ENCODE data around the gene PBX1.

Gene PBX1

GRCh38 chr1:164692420-164692819 lies 133.4 kb downstream of the PBX1 start:
- no peak overlapping the region for H3K4me3 ChIP-seq (ENCODE audit: low read depth, low read length)
- in situ Hi-C loops (cut with HindIII; ENCODE audit: low sequenced_read_pairs) = no loop called here

GRCh38 chr1:164693564-164694359 lies 134.8 kb downstream of the PBX1 start:
- no peak for DNase-seq (ENCODE audit: low read depth)
- in situ Hi-C loops (cut with HindIII; ENCODE audit: low sequenced_read_pairs) = no loop called here
- no peak overlapping the region for H3K4me3 ChIP-seq (ENCODE audit: low read depth, low read length)
- TF ChIP-seq, protein P1, sequence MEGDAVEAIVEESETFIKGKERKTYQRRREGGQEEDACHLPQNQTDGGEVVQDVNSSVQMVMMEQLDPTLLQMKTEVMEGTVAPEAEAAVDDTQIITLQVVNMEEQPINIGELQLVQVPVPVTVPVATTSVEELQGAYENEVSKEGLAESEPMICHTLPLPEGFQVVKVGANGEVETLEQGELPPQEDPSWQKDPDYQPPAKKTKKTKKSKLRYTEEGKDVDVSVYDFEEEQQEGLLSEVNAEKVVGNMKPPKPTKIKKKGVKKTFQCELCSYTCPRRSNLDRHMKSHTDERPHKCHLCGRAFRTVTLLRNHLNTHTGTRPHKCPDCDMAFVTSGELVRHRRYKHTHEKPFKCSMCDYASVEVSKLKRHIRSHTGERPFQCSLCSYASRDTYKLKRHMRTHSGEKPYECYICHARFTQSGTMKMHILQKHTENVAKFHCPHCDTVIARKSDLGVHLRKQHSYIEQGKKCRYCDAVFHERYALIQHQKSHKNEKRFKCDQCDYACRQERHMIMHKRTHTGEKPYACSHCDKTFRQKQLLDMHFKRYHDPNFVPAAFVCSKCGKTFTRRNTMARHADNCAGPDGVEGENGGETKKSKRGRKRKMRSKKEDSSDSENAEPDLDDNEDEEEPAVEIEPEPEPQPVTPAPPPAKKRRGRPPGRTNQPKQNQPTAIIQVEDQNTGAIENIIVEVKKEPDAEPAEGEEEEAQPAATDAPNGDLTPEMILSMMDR (IDR thresholded peaks at IDR 0.05; ENCODE audit: low read depth, low read length, missing control alignments) = no peak

More at GRCh38 chr1:164692420-164692819, 133.4 kb downstream of the PBX1 start:
- TF ChIP-seq, protein P1 (IDR thresholded peaks at IDR 0.05; ENCODE audit: low read depth, low read length, missing control alignments) = no peak
- no peak for DNase-seq (ENCODE audit: low read depth)

DNA sequence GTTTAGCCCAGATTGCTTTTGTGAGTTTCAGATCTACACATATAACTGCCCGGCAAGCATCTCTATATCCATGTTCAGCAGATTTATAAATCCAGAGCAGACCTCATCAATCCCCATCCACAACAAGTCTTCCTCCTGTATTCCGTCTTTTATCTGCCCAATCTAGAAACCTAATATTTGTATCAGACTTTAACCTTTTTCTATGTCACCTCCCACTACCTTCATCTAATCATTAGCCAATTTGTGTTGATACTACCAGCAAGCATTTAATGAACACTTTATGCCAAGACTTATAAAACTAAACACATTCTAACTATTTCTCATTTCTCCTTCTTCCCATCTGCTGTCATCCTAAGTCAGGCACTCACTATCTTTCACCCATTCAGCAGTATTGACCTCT lies 135.5 kb downstream of the PBX1 start:
- no peak overlapping the region for H3K4me3 ChIP-seq (ENCODE audit: low read depth, low read length)
- DNase-seq (ENCODE audit: low read depth) = no peak
- TF ChIP-seq, protein P1 (IDR thresholded peaks at IDR 0.05; ENCODE audit: low read depth, low read length, missing control alignments) = no peak
- in situ Hi-C loops (cut with HindIII; ENCODE audit: low sequenced_read_pairs) = no loop called here

GRCh38 chr1:164695956-164696665 lies 137.1 kb downstream of the PBX1 start:
- in situ Hi-C loops (cut with HindIII; ENCODE audit: low sequenced_read_pairs) = no loop called here
- DNase-seq (ENCODE audit: low read depth) = no peak
- TF ChIP-seq, protein P1 (IDR thresholded peaks at IDR 0.05; ENCODE audit: low read depth, low read length, missing control alignments) = no peak
- no peak overlapping the region for H3K4me3 ChIP-seq (ENCODE audit: low read depth, low read length)

- no peak for DNase-seq (ENCODE audit: low read depth)
- in situ Hi-C loops (cut with HindIII; ENCODE audit: low sequenced_read_pairs) = no loop called here
- TF ChIP-seq, protein P1 (IDR thresholded peaks at IDR 0.05; ENCODE audit: low read depth, low read length, missing control alignments) = no peak
- no peak overlapping the region for H3K4me3 ChIP-seq (ENCODE audit: low read depth, low read length)
Measured at GRCh38 chr1:164699815-164700491, 141.0 kb downstream of the PBX1 start.

DNA sequence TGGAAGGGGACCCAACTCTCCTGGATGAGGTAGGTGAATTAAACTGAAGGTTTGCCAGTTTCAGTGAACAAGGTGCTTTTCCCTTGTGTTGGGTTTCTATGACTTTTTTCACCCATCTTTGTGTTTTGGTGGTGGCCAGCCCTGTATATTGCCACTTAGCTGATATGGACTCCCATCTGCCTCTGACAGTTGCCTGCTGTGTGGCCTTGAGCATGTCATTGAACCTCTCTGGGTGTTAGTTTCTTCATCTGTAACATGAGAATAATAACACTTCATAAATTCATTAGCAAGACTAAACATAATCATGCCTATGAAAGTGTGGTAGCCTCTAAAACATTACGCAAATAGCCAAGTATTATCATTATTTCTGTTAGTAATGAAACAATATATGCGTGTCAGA lies 141.7 kb downstream of the PBX1 start:
- no peak overlapping the region for H3K4me3 ChIP-seq (ENCODE audit: low read depth, low read length)
- in situ Hi-C loops (cut with HindIII; ENCODE audit: low sequenced_read_pairs) = no loop called here
- TF ChIP-seq, protein P1 (IDR thresholded peaks at IDR 0.05; ENCODE audit: low read depth, low read length, missing control alignments) = no peak
- DNase-seq (ENCODE audit: low read depth) = no peak
